Sigmoid colon (tissue), 3 donors: ENCODE measurements around the gene PIGZ.

Experiments used
- CTCF ChIP-seq, 4 experiments: fragments of 450-650 bp in 3 of 4; fragments of 200-600 bp in 1 of 4; IDR thresholded peaks; one replicate each; pipeline ENCODE4 v1.5.1; 2016 to 2019; ENCODE audit warnings: antibody characterized with exemption in 4 of 4, mild to moderate bottlenecking in 3 of 4, moderate library complexity in 2 of 4
- POLR2A ChIP-seq, 2 donors: fragments of 450-650 bp; IDR thresholded peaks; one replicate each; pipeline ENCODE4 v1.6.1; 2016; ENCODE audit warnings: antibody characterized with exemption in 2 of 2, mild to moderate bottlenecking in 2 of 2, moderate library complexity in 2 of 2

- TF ChIP-seq POLR2A (IDR thresholded peaks at IDR 0.05): no peak
- no peak for TF ChIP-seq CTCF (IDR thresholded peaks at IDR 0.05)
Observed at GRCh38 chr3:196967412-196968232, 1.0 kb downstream of the PIGZ start.
